NB4 (cell line): ENCODE data around the gene LSM11.

Experiments
- CTCF ChIP-seq: IDR thresholded peaks from one replicate; pipeline ENCODE4 v1.5.1; 2012; ENCODE audit warnings: low read depth, low read length
- MAX ChIP-seq: IDR thresholded peaks from 2 replicates; pipeline ENCODE4 v1.6.1; 2011; ENCODE audit warnings: low read depth, low read length
- MYC ChIP-seq: IDR thresholded peaks from 2 replicates; pipeline ENCODE4 v1.6.1; 2011; ENCODE audit warnings: low read depth, low read length
- POLR2A ChIP-seq: IDR thresholded peaks from 2 replicates; pipeline ENCODE4 v1.6.1; 2011; ENCODE audit warnings: mild to moderate bottlenecking; ENCODE audit not compliant: insufficient read length; ENCODE audit errors: extremely low read depth

- TF ChIP-seq CTCF: no peak
- no peak for TF ChIP-seq MYC
- no peak for TF ChIP-seq POLR2A
- no peak for TF ChIP-seq MAX
Observed at GRCh38 chr5:157741131-157741530, 2.4 kb upstream of the LSM11 start.
